Panc1 (cell line): ENCODE results near the gene NAA11.

Experiments
- CTCF ChIP-seq: fragments of 450-650 bp; IDR thresholded peaks from 2 replicates; pipeline ENCODE4 v1.5.1; 2017; ENCODE audit warnings: mild to moderate bottlenecking
- POLR2AphosphoS5 ChIP-seq: IDR thresholded peaks from 2 replicates; pipeline ENCODE4 v1.6.1; 2012; ENCODE audit warnings: mild to moderate bottlenecking, low read depth, low read length, moderate library complexity
- REST ChIP-seq, 2 experiments: IDR thresholded peaks; 2 replicates each; pipeline ENCODE4 v1.6.1; 2011 to 2012; ENCODE audit warnings: low read depth in 2 of 2, control low read depth in 1 of 2, low read length in 1 of 2, mild to moderate bottlenecking in 1 of 2, moderate library complexity in 1 of 2; ENCODE audit not compliant: insufficient read depth in 1 of 2
- SIN3A ChIP-seq: IDR thresholded peaks from 2 replicates; pipeline ENCODE4 v1.6.1; 2012; ENCODE audit warnings: low read depth, mild to moderate bottlenecking, low read length, moderate library complexity, borderline replicate concordance; ENCODE audit not compliant: insufficient read depth
- TCF7L2 ChIP-seq: IDR thresholded peaks from 2 replicates; pipeline ENCODE4 v1.6.1; 2011; ENCODE audit warnings: mild to moderate bottlenecking, low read depth, low read length, inconsistent platforms

- TF ChIP-seq CTCF (no peak), POLR2AphosphoS5 (no peak), SIN3A (no peak), TCF7L2 (no peak), REST (IDR thresholded peaks at IDR 0.05; ENCODE audit: insufficient read depth in 1 of 2, low read depth in 2 of 2, low read length in 1 of 2) (no peak)
Observed at GRCh38 chr4:79319975-79320374, 5.9 kb downstream of the NAA11 start.
